Osteoblast (primary cell): ENCODE results near the gene PARD6G. TPM values are rescaled to one million over a fixed set of nuclear protein-coding genes. Genes with fewer than 3 reads are reported as not detected.

ENCODE experiments used
- DNase-seq: peaks from one replicate; pipeline ENCODE4 v3.0.0; 2011; ENCODE audit warnings: low spot score, mixed read lengths; ENCODE audit not compliant: insufficient read length; ENCODE audit errors: missing footprints
- H2AFZ ChIP-seq: 2 replicates; pipeline ENCODE4 v1.6.0; 2011; ENCODE audit warnings: mild to moderate bottlenecking, low read length
- H3K27ac ChIP-seq: 2 replicates; pipeline ENCODE4 v1.5.1; 2011; ENCODE audit warnings: mild to moderate bottlenecking, low read depth, low read length, moderate library complexity
- H3K27me3 ChIP-seq: 2 replicates; pipeline ENCODE4 v1.6.0; 2012; ENCODE audit warnings: mild to moderate bottlenecking, control low read depth, inconsistent platforms, low read length, moderate library complexity; ENCODE audit not compliant: insufficient read depth
- H3K36me3 ChIP-seq: 2 replicates; pipeline ENCODE4 v1.5.1; 2011; ENCODE audit warnings: mild to moderate bottlenecking, low read length, control low read depth, moderate library complexity; ENCODE audit not compliant: insufficient read depth
- H3K4me1 ChIP-seq: 2 replicates; pipeline ENCODE4 v1.5.1; 2011; ENCODE audit warnings: mild to moderate bottlenecking, low read length, control low read depth, moderate library complexity; ENCODE audit not compliant: insufficient read depth
- H3K4me2 ChIP-seq: 2 replicates; pipeline ENCODE4 v1.6.0; 2011; ENCODE audit warnings: mild to moderate bottlenecking, low read length; ENCODE audit not compliant: insufficient read depth
- H3K4me3 ChIP-seq: fragments of 200-600 bp; sonication (generic); 3 replicates; pipeline ENCODE4 v1.5.1; 2012; ENCODE audit warnings: mild to moderate bottlenecking, low read length, inconsistent platforms; ENCODE audit not compliant: insufficient read depth
- H3K79me2 ChIP-seq: 2 replicates; pipeline ENCODE4 v1.6.0; 2012; ENCODE audit warnings: mild to moderate bottlenecking, low read length, control low read depth, inconsistent platforms; ENCODE audit not compliant: insufficient read depth
- H3K9me3 ChIP-seq: 2 replicates; pipeline ENCODE4 v1.5.1; 2011; ENCODE audit warnings: low read depth, low read length, control low read depth
- H4K20me1 ChIP-seq: 2 replicates; pipeline ENCODE4 v1.6.0; 2012; ENCODE audit warnings: mild to moderate bottlenecking, low read length, control low read depth; ENCODE audit not compliant: insufficient read depth
- CTCF ChIP-seq: IDR thresholded peaks from 2 replicates; pipeline ENCODE4 v1.5.1; 2011; ENCODE audit warnings: mild to moderate bottlenecking, low read depth, low read length, moderate library complexity; ENCODE audit errors: extremely low read depth
- total RNA-seq: library from RNA; depleted of rRNA; stranded (reverse); fragments of >200 nt; gene quantifications from 2 replicates; pipeline ENCODE4 v1.2.3, GENCODE V29; 2012

Gene PARD6G
- total RNA-seq, 1 donor = 2.2 TPM

GRCh38 chr18:80119111-80119510 is 128.2 kb downstream of the PARD6G start:
- Histone ChIP-seq H3K27me3 (no peaks in the 10 kb centered on the region), H3K79me2 (peaks cover 94% of the 10 kb centered on the region), H3K4me2 (no peak overlapping the region), H3K36me3 (peaks cover 28% of the 10 kb centered on the region), H2AFZ (no peak overlapping the region), H4K20me1 (peaks cover 37% of the 10 kb centered on the region), H3K27ac (no peak overlapping the region), H3K4me3 (no peak overlapping the region), H3K9me3 (no peaks in the 10 kb centered on the region), H3K4me1 (no peaks in the 10 kb centered on the region)
- TF ChIP-seq CTCF = no peak
- no peak for DNase-seq

GRCh38 chr18:80115035-80115434 is 132.3 kb downstream of the PARD6G start:
- H3K9me3 ChIP-seq = no peaks in the 10 kb centered on the region
- H3K4me1 ChIP-seq = peaks cover 10% of the 10 kb centered on the region
- H3K36me3 ChIP-seq = peaks cover 24% of the 10 kb centered on the region
- no peak overlapping the region for H3K4me2 ChIP-seq
- no peak overlapping the region for H3K4me3 ChIP-seq
- peaks cover 96% of the 10 kb centered on the region for H3K79me2 ChIP-seq
- DNase-seq = no peak
- no peak overlapping the region for H2AFZ ChIP-seq
- peaks cover 58% of the 10 kb centered on the region for H4K20me1 ChIP-seq
- TF ChIP-seq CTCF = no peak
- H3K27me3 ChIP-seq = no peaks in the 10 kb centered on the region
- H3K27ac ChIP-seq = no peak overlapping the region

GRCh38 chr18:80112624-80113248 is 134.6 kb downstream of the PARD6G start:
- peaks cover 58% of the 10 kb centered on the region for H4K20me1 ChIP-seq
- no peak for DNase-seq
- H3K27ac ChIP-seq = peak overlapping the region; percentile 31

More at GRCh38 chr18:80112624-80113248, 134.6 kb downstream of the PARD6G start:
- Histone ChIP-seq H2AFZ (no peak overlapping the region), H3K4me3 (no peak overlapping the region), H3K36me3 (peaks cover 4% of the 10 kb centered on the region), H3K79me2 (peaks cover 82% of the 10 kb centered on the region), H3K4me2 (no peak overlapping the region), H3K4me1 (peaks cover 10% of the 10 kb centered on the region), H3K9me3 (no peaks in the 10 kb centered on the region), H3K27me3 (no peaks in the 10 kb centered on the region)
- no peak for TF ChIP-seq CTCF
